Dedifferentiated amniotic fluid mesenchymal stem cell (primary cell): Measurements from ENCODE around the gene SEC62.
A peak's percentile ranks its signal among the peaks of the same experiment; 100 is the strongest.

ENCODE experiments used
- DNase-seq: peaks from one replicate; pipeline ENCODE4 v3.0.0-alpha.2; 2016; ENCODE audit errors: extremely low spot score

Gene SEC62, protein sequence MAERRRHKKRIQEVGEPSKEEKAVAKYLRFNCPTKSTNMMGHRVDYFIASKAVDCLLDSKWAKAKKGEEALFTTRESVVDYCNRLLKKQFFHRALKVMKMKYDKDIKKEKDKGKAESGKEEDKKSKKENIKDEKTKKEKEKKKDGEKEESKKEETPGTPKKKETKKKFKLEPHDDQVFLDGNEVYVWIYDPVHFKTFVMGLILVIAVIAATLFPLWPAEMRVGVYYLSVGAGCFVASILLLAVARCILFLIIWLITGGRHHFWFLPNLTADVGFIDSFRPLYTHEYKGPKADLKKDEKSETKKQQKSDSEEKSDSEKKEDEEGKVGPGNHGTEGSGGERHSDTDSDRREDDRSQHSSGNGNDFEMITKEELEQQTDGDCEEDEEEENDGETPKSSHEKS

GRCh38 chr3:169966428-169966950, at the start of gene SEC62:
SEC62 (plus strand) TSS chr3:169966807; CDS start chr3:169966823, 16 bp downstream.
- DNase-seq = peak; percentile 88

- no peak for DNase-seq
Observed at GRCh38 chr3:169923189-169923588, 43.4 kb upstream of the SEC62 start.

DNA sequence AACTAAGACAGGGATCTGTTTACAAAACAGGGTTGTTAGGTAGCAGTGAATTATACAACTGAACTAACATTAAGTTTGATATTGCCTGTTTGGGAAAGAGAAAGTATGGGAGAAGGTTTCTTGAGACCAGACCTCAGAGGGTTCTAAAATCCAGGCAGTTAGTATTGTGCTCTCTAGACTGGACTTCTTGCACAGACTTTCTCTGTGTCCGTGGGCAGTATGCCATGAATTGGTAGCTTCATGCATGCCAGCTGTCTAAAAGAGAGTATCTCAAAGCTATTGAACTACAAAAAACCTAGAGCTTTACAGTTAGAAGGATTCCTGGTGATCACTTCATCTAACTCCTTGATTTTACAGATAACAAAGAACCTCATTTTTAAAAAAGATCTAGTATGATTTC, 42.8 kb upstream of the SEC62 start:
- DNase-seq = no peak

DNA sequence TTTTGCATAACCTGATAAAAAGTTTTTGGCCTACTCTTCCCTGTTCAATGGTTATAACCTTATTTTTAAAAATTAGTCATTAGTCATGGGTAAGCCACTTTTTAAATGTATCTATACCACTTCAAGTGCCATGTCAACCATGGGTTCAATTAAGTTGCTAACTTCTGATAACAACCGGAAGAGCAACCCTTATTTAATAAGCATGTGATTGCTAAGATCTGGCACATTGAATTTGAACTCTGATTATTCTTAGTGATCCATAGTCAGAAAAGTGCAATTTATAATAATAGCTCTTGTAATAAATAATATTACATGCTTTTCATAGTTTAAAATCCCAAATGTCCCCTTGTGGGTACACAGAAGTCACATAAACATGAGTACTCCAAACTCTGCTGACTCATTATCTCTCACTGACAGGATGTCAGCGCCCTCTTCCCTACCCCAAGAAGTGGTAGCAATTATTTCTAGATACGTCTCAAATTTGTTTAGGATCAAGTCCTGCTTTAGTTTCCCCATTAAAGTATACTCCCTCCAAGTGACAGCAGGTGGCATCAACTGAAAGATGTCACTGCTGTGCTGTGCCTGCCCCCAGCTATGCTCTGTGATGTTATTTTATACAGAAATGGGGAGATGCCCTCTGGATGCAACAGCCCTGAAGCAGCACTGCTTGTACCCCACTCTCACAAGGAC, 36.6 kb upstream of the SEC62 start:
- DNase-seq = no peak

GRCh38 chr3:169930843-169931242, 35.8 kb upstream of the SEC62 start:
- DNase-seq = no peak

GRCh38 chr3:169931747-169932520, 34.7 kb upstream of the SEC62 start:
- no peak for DNase-seq

- no peak for DNase-seq
Observed at GRCh38 chr3:169939320-169939719, 27.3 kb upstream of the SEC62 start.

- DNase-seq = no peak
Observed at GRCh38 chr3:169939751-169940150, 26.9 kb upstream of the SEC62 start.

- DNase-seq = no peak
Observed at GRCh38 chr3:169940470-169941181, 26.0 kb upstream of the SEC62 start.

- no peak for DNase-seq
Observed at GRCh38 chr3:169945313-169945712, 21.3 kb upstream of the SEC62 start.

DNA sequence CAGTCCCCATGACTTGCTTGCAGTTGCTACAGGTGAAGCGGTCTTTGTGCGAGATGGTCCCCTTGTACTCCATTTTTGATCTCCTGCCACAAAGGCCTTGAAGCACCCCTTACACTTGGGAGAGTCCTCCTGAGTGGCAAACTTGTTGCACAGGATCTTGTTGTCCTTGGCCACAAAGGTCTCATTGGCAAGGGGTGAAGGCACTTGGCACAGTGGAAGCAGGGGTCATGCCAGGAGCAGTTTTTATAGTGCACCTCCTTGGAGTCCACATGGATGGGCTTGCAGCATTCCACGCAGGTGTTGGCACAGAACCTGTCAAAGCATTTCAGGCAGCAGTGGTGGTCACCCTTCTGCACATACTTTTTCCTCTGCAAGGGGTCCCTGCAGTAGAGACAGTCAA, 20.3 kb upstream of the SEC62 start:
- no peak for DNase-seq

GRCh38 chr3:169948559-169949448, 17.8 kb upstream of the SEC62 start:
- DNase-seq = no peak

GRCh38 chr3:169952045-169952444, 14.6 kb upstream of the SEC62 start:
- DNase-seq = no peak

GRCh38 chr3:169953462-169954141, 13.0 kb upstream of the SEC62 start:
- DNase-seq = no peak

- DNase-seq = no peak
Observed at GRCh38 chr3:169954142-169954756, 12.4 kb upstream of the SEC62 start.

GRCh38 chr3:169955406-169955805, 11.2 kb upstream of the SEC62 start:
- DNase-seq = no peak

DNA sequence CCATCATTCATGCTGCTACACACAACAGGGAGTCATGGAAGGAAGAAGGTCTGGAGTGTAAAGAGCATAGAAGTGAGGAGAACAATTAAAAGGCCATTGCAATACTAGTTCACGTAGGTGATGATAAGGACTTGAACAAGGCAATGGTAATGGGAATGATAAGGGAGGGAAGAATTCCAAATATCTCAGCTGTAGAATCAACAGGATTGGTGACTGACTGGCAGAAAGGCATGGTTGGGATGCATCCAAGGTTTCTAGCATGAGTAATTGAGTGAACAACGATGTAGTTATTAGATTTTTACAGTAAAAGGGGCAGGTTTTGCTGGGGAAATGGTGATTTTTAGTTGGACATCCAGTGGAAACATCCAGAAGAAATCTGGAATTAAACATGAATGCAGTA, 2.4 kb upstream of the SEC62 start:
- DNase-seq = no peak

DNA sequence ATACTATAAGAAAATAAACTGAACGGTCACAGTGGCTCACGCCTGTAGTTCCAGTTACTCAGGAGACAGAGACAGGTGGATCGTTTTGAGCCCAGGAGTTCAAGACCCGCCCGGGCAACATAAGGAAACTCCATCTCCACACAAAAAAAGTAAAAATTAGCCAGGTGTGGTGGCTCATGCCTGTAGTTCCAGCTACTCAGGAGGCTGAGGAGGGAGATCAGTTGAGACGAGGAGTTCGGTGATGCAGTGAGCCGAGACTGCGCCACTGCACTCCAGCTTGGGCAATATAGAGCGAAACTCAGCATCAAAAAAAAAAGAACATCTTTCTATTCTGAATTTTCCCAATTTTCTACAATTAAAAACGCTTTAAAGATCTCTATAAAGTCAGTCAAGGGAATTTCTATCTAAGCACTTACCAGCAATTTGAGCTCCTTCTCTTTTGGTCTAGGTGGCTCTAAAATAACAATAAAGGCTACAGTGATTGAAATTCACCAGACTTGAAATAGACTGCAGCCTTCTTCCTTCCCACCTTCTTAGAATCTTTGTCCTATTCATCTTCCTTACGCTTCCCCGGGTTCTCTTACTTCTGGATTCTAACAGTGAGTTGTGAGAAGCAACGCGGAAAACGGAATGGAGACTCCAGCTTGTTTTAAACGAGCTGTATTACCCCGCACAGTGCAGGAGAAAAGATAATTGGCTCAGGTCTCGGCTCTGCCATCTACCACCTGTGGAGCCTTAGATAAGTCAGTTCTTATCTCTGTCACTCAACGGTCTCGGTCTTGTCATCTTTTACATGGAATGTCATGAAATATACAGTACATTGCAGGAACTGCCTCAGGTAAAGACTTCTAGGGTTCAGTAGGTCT, 812 bp upstream of the SEC62 start:
- DNase-seq = no peak
